HG02870 (cell line): ENCODE data around the gene SHISA6.

Experiments used
- ATAC-seq: cut with Tn5 transposase; IDR thresholded peaks from one replicate; pipeline ENCODE4 v1.9.1; 2021; ENCODE audit warnings: mild to moderate bottlenecking, moderate library complexity; ENCODE audit not compliant: unreplicated experiment

The SHISA6 gene

GRCh38 chr17:11564589-11565380 is 323.8 kb downstream of the SHISA6 start:
- ATAC-seq = no peak

- ATAC-seq = no peak
Measured at GRCh38 chr17:11565591-11565990, 324.6 kb downstream of the SHISA6 start.

GRCh38 chr17:11578998-11579397 is 338.0 kb downstream of the SHISA6 start:
- no peak for ATAC-seq

GRCh38 chr17:11580677-11581076 is 339.7 kb downstream of the SHISA6 start:
- ATAC-seq = no peak

GRCh38 chr17:11582217-11582616 is 341.2 kb downstream of the SHISA6 start:
- ATAC-seq = no peak

- ATAC-seq = no peak
Measured at GRCh38 chr17:11583306-11583992, 342.4 kb downstream of the SHISA6 start.

- ATAC-seq = no peak
Measured at GRCh38 chr17:11589716-11590115, 348.7 kb downstream of the SHISA6 start.

GRCh38 chr17:11598274-11599221 is 357.5 kb downstream of the SHISA6 start, which contains the start of gene DNAH9:
Gene DNAH9 (plus strand): TSS chr17:11598470. CDS start chr17:11598499, 29 bp downstream.
- no peak for ATAC-seq

- ATAC-seq = no peak
Measured at GRCh38 chr17:11601661-11602060, 360.6 kb downstream of the SHISA6 start.

- no peak for ATAC-seq
Measured at GRCh38 chr17:11608396-11608795, 367.4 kb downstream of the SHISA6 start.

- ATAC-seq = no peak
Measured at GRCh38 chr17:11610999-11611566, 370.1 kb downstream of the SHISA6 start.

GRCh38 chr17:11612956-11613355 is 371.9 kb downstream of the SHISA6 start:
- no peak for ATAC-seq
